H1 (cell line): ENCODE data around the gene RUSF1. TPM values are rescaled to one million over a fixed set of nuclear protein-coding genes. Genes with fewer than 3 reads are reported as not detected.

ENCODE experiments used
- CTCF ChIA-PET: fragments of 300-600 bp; sonication (Branson Sonifier 250); formaldehyde crosslinking; loops from one replicate; lab custom pipeline; 2021; ENCODE audit not compliant: partially characterized antibody; lab: Charles Lee
- POLR2A ChIA-PET: fragments of 300-600 bp; sonication (Branson Sonifier 250); formaldehyde crosslinking; loops from one replicate; lab custom pipeline; 2021; ENCODE audit warnings: inconsistent platforms; ENCODE audit not compliant: partially characterized antibody; lab: Charles Lee
- DNase-seq, 2 experiments: peaks; one replicate each; pipeline versions ENCODE4 v3.0.0 to v3.0.0-alpha.2; 2010 to 2022; ENCODE audit warnings: low spot score in 2 of 2, low read depth in 1 of 2, mixed read lengths in 1 of 2
- FAIRE-seq: peaks from 2 replicates; lab custom pipeline; 2011; peaks lifted over from hg19 to GRCh38; lab: Jason Lieb, UNC
- H2AFZ ChIP-seq: 2 replicates; pipeline ENCODE4 v1.8.1; 2012; ENCODE audit warnings: low read length, inconsistent platforms
- H2AK5ac ChIP-seq: 2 replicates; pipeline ENCODE4 v1.6.1; 2013; ENCODE audit warnings: low read depth, low read length
- H2BK120ac ChIP-seq: replicated peaks from 2 replicates; pipeline ENCODE3; 2013; ENCODE audit warnings: low read depth, low read length, inconsistent platforms
- H2BK12ac ChIP-seq: 2 replicates; pipeline ENCODE4 v1.6.1; 2013; ENCODE audit warnings: low read depth, low read length
- H2BK15ac ChIP-seq: 2 replicates; pipeline ENCODE4 v1.6.1; 2013; ENCODE audit warnings: low read length
- H2BK20ac ChIP-seq: 2 replicates; pipeline ENCODE4 v1.6.1; 2013; ENCODE audit warnings: low read length
- H2BK5ac ChIP-seq: 2 replicates; pipeline ENCODE4 v1.6.1; 2013; ENCODE audit warnings: low read depth, low read length
- H3K14ac ChIP-seq: 2 replicates; pipeline ENCODE4 v1.6.1; 2013; ENCODE audit warnings: inconsistent platforms; ENCODE audit not compliant: insufficient read length
- H3K18ac ChIP-seq: 2 replicates; pipeline ENCODE4 v1.6.1; 2013; ENCODE audit warnings: low read length; ENCODE audit errors: extremely low read depth
- H3K23ac ChIP-seq: 2 replicates; pipeline ENCODE4 v1.6.1; 2013; ENCODE audit warnings: inconsistent platforms; ENCODE audit not compliant: insufficient read length
- H3K23me2 ChIP-seq: 2 replicates; pipeline ENCODE4 v1.6.1; 2013; ENCODE audit warnings: low read depth, low read length
- H3K27ac ChIP-seq: 2 replicates; pipeline ENCODE4 v1.6.1; 2011; ENCODE audit warnings: low read depth, low read length, inconsistent platforms
- H3K27me3 ChIP-seq, 4 experiments: replicated peaks in 1 of 4; 1 replicate in 1 of 4; 2 replicates in 3 of 4; pipeline versions ENCODE4 v1.6.1 to v1.8.1; 2011 to 2013; ENCODE audit warnings: low read length in 3 of 4, mild to moderate bottlenecking in 3 of 4, inconsistent platforms in 2 of 4, mixed read lengths in 2 of 4, moderate library complexity in 1 of 4; ENCODE audit not compliant: control insufficient read depth in 3 of 4, insufficient read depth in 3 of 4; ENCODE audit errors: extremely low read depth in 1 of 4
- H3K36me3 ChIP-seq, 4 experiments: 2 replicates each; pipeline versions ENCODE4 v1.6.1 to v1.8.1; 2011 to 2013; ENCODE audit warnings: mild to moderate bottlenecking in 4 of 4, low read length in 3 of 4, moderate library complexity in 2 of 4, control low read depth in 1 of 4, inconsistent platforms in 1 of 4; ENCODE audit not compliant: insufficient read depth in 4 of 4, control insufficient read depth in 2 of 4
- H3K4ac ChIP-seq: replicated peaks from 2 replicates; pipeline ENCODE3; 2013; ENCODE audit warnings: low read length, low read depth, mixed read lengths, inconsistent platforms; ENCODE audit not compliant: insufficient read length
- H3K4me1 ChIP-seq, 4 experiments: replicated peaks in 1 of 4; 1 replicate in 1 of 4; 2 replicates in 3 of 4; pipeline versions ENCODE4 v1.6.1 to v1.8.1; 2011 to 2013; ENCODE audit warnings: low read length in 3 of 4, inconsistent platforms in 2 of 4, mixed read lengths in 1 of 4; ENCODE audit not compliant: insufficient read depth in 4 of 4, control insufficient read depth in 3 of 4
- H3K4me2 ChIP-seq, 2 experiments: 2 replicates each; pipeline versions ENCODE4 v1.6.1 to v1.8.1; 2011 to 2013; ENCODE audit warnings: low read depth in 2 of 2, low read length in 2 of 2, control low read depth in 1 of 2, inconsistent platforms in 1 of 2, mild to moderate bottlenecking in 1 of 2; ENCODE audit not compliant: insufficient read depth in 1 of 2
- H3K4me3 ChIP-seq, 4 experiments: fragments of 200-600, 300-600 bp in 1 of 4; sonication (generic), shearing (Covaris generic), sonication (Bioruptor Twin) in 1 of 4; 2 replicates each; pipeline versions ENCODE4 v1.5.1 to v1.8.1; 2011 to 2016; ENCODE audit warnings: low read length in 4 of 4, low read depth in 3 of 4, control low read depth in 2 of 4, inconsistent platforms in 2 of 4, mild to moderate bottlenecking in 2 of 4, mixed read lengths in 1 of 4, moderate library complexity in 1 of 4; ENCODE audit not compliant: insufficient read depth in 2 of 4; ENCODE audit errors: extremely low read depth in 1 of 4
- H3K56ac ChIP-seq: replicated peaks from 2 replicates; pipeline ENCODE3; 2013; ENCODE audit warnings: low read depth, mild to moderate bottlenecking, mixed read lengths, low read length, inconsistent platforms; ENCODE audit not compliant: insufficient read length
- H3K79me1 ChIP-seq: 2 replicates; pipeline ENCODE4 v1.6.1; 2013; ENCODE audit warnings: low read depth, low read length, control low read depth
- H3K79me2 ChIP-seq, 2 experiments: 2 replicates each; pipeline versions ENCODE4 v1.6.1 to v1.8.1; 2012 to 2013; ENCODE audit warnings: low read length in 2 of 2, mild to moderate bottlenecking in 2 of 2, inconsistent platforms in 1 of 2; ENCODE audit not compliant: insufficient read depth in 2 of 2, control insufficient read depth in 1 of 2
- H3K9ac ChIP-seq, 4 experiments: replicated peaks in 1 of 4; 1 replicate in 1 of 4; 2 replicates in 3 of 4; pipeline versions ENCODE4 v1.6.1 to v1.8.1; 2011 to 2013; ENCODE audit warnings: low read depth in 3 of 4, low read length in 3 of 4, control low read depth in 2 of 4, mild to moderate bottlenecking in 2 of 4, moderate library complexity in 2 of 4, inconsistent platforms in 1 of 4; ENCODE audit errors: extremely low read depth in 1 of 4
- H3K9me3 ChIP-seq, 2 experiments: 2 replicates each; pipeline versions ENCODE4 v1.6.1 to v1.8.1; 2012 to 2013; ENCODE audit warnings: mild to moderate bottlenecking in 2 of 2, moderate library complexity in 2 of 2, control low read depth in 1 of 2, inconsistent platforms in 1 of 2, low read depth in 1 of 2, low read length in 1 of 2, mixed read lengths in 1 of 2; ENCODE audit not compliant: insufficient read depth in 2 of 2
- H4K20me1 ChIP-seq, 2 experiments: replicated peaks in 1 of 2; 2 replicates each; pipeline versions ENCODE3 to v1.8.1; 2011 to 2013; ENCODE audit warnings: inconsistent platforms in 2 of 2, low read length in 2 of 2, mild to moderate bottlenecking in 1 of 2; ENCODE audit not compliant: insufficient read depth in 2 of 2, control insufficient read depth in 1 of 2
- H4K5ac ChIP-seq: 2 replicates; pipeline ENCODE4 v1.6.1; 2013; ENCODE audit warnings: low read length, low read depth, mixed read lengths, inconsistent platforms; ENCODE audit not compliant: insufficient read length
- H4K8ac ChIP-seq: 2 replicates; pipeline ENCODE4 v1.8.0; 2013; ENCODE audit warnings: mild to moderate bottlenecking, moderate library complexity, low read length, inconsistent platforms; ENCODE audit not compliant: insufficient read depth; ENCODE audit errors: extremely low read depth
- H4K91ac ChIP-seq: replicated peaks from 2 replicates; pipeline ENCODE3; 2013; ENCODE audit warnings: low read length, mixed read lengths, inconsistent platforms; ENCODE audit not compliant: insufficient read length
- EZH2 ChIP-seq: fragments of 200-600 bp; sonication (generic); IDR thresholded peaks from 2 replicates; pipeline ENCODE4 v1.7.1; 2012; ENCODE audit warnings: low read depth, mild to moderate bottlenecking, moderate library complexity, low read length, inconsistent platforms; ENCODE audit not compliant: severe bottlenecking
- RBBP5 ChIP-seq: IDR thresholded peaks from 2 replicates; pipeline ENCODE4 v1.7.1; 2012; ENCODE audit warnings: low read depth, mild to moderate bottlenecking, inconsistent platforms, low read length, moderate library complexity, borderline replicate concordance
- SP2 ChIP-seq: IDR thresholded peaks from 2 replicates; pipeline ENCODE4 v1.6.1; 2012; ENCODE audit warnings: mild to moderate bottlenecking, low read length, inconsistent platforms
- SUZ12 ChIP-seq: fragments of 200-600 bp; sonication (generic); IDR thresholded peaks from 2 replicates; pipeline ENCODE4 v1.6.1; 2012; ENCODE audit warnings: mild to moderate bottlenecking, inconsistent platforms, low read length, moderate library complexity, mixed read lengths
- WGBS, 2 experiments: shearing (Covaris generic) in 1 of 2; methylation state at CpG; one replicate each; pipeline versions ENCODE4 v1.1.6 to v1.1.7; 2013 to 2015; ENCODE audit warnings: low lambda C conversion rate in 2 of 2, mixed read lengths in 2 of 2, inconsistent platforms in 1 of 2, low coverage in 1 of 2, missing lambda C conversion rate in 1 of 2; ENCODE audit not compliant: insufficient replicate concordance in 2 of 2, insufficient coverage in 1 of 2, insufficient read length in 1 of 2; ENCODE audit errors: extremely low coverage in 1 of 2, missing lambda C conversion rate in 1 of 2; 5-methylcytosine and 5-hydroxymethylcytosine counted together
- polyA plus RNA-seq, 7 experiments: library from polyadenylated mRNA; depleted of rRNA in 3 of 7; stranded (reverse) in 5 of 7; unstranded in 2 of 7; fragments of >200 nt in 5 of 7; fragments of 200-250 nt in 2 of 7; gene quantifications; 1 replicate in 5 of 7; 2 replicates in 1 of 7; 4 replicates in 1 of 7; pipeline versions ENCODE4 v1.2.1 to v1.2.3, GENCODE V29; 2011 to 2013; ENCODE audit warnings: missing spikeins in 2 of 7, mixed read lengths in 2 of 7
- total RNA-seq: library from RNA; stranded (reverse); fragmentation: NEBNext Ultra II Directional; extraction: Animal tissue kit (Norgen Biotek cat#: 25700); gene quantifications from 2 replicates; pipeline ENCODE4 v1.2.1, GENCODE V29; 2021

Gene RUSF1
- total and polyA plus RNA-seq, 2 of the 8 experiments (the other 6 are each of a cell fraction or from before 2014, with no cell fraction given), result 22.5 to 33.7 TPM

GRCh38 chr16:31528523-31529107 lies 20.4 kb upstream of the RUSF1 start:
- no peak overlapping the region for H3K23ac ChIP-seq
- DNase-seq, result peak in 1 of 2 experiments; percentile 47
- ChIA-PET POLR2A (interaction anchor here (0.6 to 5.1 kb wide), 10 partner anchors 9 to 341 kb away, joined by 3 to 27 read pairs (median 3); partner anchors contain the start of gene RUSF1), CTCF (interaction anchor here (0.8 to 2.2 kb wide), 7 partner anchors 8 to 340 kb away, joined by 3 to 6 read pairs (median 4); no protein-coding TSS in a partner anchor)
- H4K20me1 ChIP-seq, result no peaks in the 10 kb centered on the region
- no peak overlapping the region for H3K56ac ChIP-seq
- no peak overlapping the region for H4K91ac ChIP-seq
- peak overlapping the region; percentile 73 to 75 for H3K4me2 ChIP-seq
- no peak overlapping the region for H4K5ac ChIP-seq
- WGBS, 2 experiments, result 44% methylated on average over 10 of the region's 11 CpGs; no CpG with 5 or more reads in 1 of the 2 experiments
- no peak overlapping the region for H4K8ac ChIP-seq
- H3K4ac ChIP-seq, result no peak overlapping the region
- H3K9me3 ChIP-seq, result no peaks in the 10 kb centered on the region
- peak overlapping the region; percentile 17; the same call in 1 of the 2 replicates for H2BK5ac ChIP-seq
- no peak overlapping the region for H3K27ac ChIP-seq
- no peak overlapping the region for H2AK5ac ChIP-seq
- H2AFZ ChIP-seq, result peak overlapping the region; percentile 85
- peaks cover 6 to 14% (median 8%) of the 10 kb centered on the region in 4 experiments for H3K4me1 ChIP-seq
- peaks cover 5 to 31% (median 25%) of the 10 kb centered on the region in 4 experiments for H3K27me3 ChIP-seq
- FAIRE-seq, result no peak
- no peak overlapping the region for H2BK12ac ChIP-seq
- peak overlapping the region in 1 of 4 experiments; percentile 34; a peak in 2 of 7 replicates for H3K9ac ChIP-seq
- 0 out of 2 replicates have a peak overlapping the region, but pooled peaks have one; percentile 54 for H3K18ac ChIP-seq
- H3K14ac ChIP-seq, result no peak overlapping the region
- no peak overlapping the region for H2BK120ac ChIP-seq
- no peak overlapping the region; the same call in 1 of the 2 replicates for H2BK15ac ChIP-seq
- TF ChIP-seq EZH2 (peak; percentile 46), SUZ12 (peak; percentile 19; the same call in 1 of the 2 replicates), RBBP5 (0 out of 2 replicates have a peak, but pooled peaks have one; percentile 15), SP2 (no peak)
- H3K36me3 ChIP-seq, result no peaks in the 10 kb centered on the region
- no peaks in the 10 kb centered on the region for H3K79me2 ChIP-seq
- no peaks in the 10 kb centered on the region for H3K79me1 ChIP-seq
- 0 out of 2 replicates have a peak overlapping the region, but pooled peaks have one; percentile 5 for H2BK20ac ChIP-seq
- peaks cover 9% of the 10 kb centered on the region; the same call in 1 of the 2 replicates for H3K23me2 ChIP-seq
- H3K4me3 ChIP-seq, result peak overlapping the region; percentile 44 to 74 (median 60); a peak in 6 of 8 replicates
